B cell (primary cell): ENCODE results near the gene SMIM20. TPM values are rescaled to one million over a fixed set of nuclear protein-coding genes. Genes with fewer than 3 reads are reported as not detected.

Experiments
- ATAC-seq: fragments of 200-7000 bp; cut with Tn5 transposase; one replicate; pipeline ENCODE4 v1.10.0; 2021; ENCODE audit warnings: low read depth, mild to moderate bottlenecking, moderate number of reproducible peaks, moderate library complexity
- CTCF ChIA-PET: fragments of 350-600 bp; sonication (Branson Sonifier 250); formaldehyde crosslinking; loops from one replicate; lab custom pipeline; 2021; ENCODE audit warnings: antibody characterized with exemption, inconsistent platforms; lab: Charles Lee
- POLR2A ChIA-PET: fragments of 350-600 bp; sonication (Branson Sonifier 250); formaldehyde crosslinking; loops from one replicate; lab custom pipeline; 2021; ENCODE audit warnings: antibody characterized with exemption; lab: Charles Lee
- DNase-seq: peaks from one replicate; pipeline ENCODE4 v3.0.0; 2013
- H2AFZ ChIP-seq: 2 replicates; pipeline ENCODE4 v1.6.1; 2012; ENCODE audit warnings: mild to moderate bottlenecking, low read depth, low read length; ENCODE audit not compliant: insufficient read depth, poor library complexity, severe bottlenecking
- H3K27ac ChIP-seq, 2 donors: 1 replicate in 1 of 2; 2 replicates in 1 of 2; pipeline ENCODE4 v1.5.1; 2012 to 2013; ENCODE audit warnings: low read length in 2 of 2, mild to moderate bottlenecking in 2 of 2, moderate library complexity in 1 of 2
- H3K27me3 ChIP-seq, 4 experiments: fragments of 200-600 bp in 1 of 4; sonication (generic) in 1 of 4; replicated peaks in 1 of 4; 1 replicate in 2 of 4; 2 replicates in 2 of 4; pipeline versions ENCODE4 v1.6.1 to v1.7.0; 2013 to 2016; ENCODE audit warnings: low read length in 3 of 4, mild to moderate bottlenecking in 2 of 4, mixed read lengths in 1 of 4, moderate library complexity in 1 of 4; ENCODE audit not compliant: insufficient read depth in 4 of 4, control insufficient read depth in 3 of 4; ENCODE audit errors: control extremely low read depth in 1 of 4
- H3K36me3 ChIP-seq, 2 experiments: replicated peaks in 1 of 2; 1 replicate in 1 of 2; 2 replicates in 1 of 2; pipeline versions ENCODE4 v1.6.1 to v1.7.1; 2013; ENCODE audit warnings: low read length in 1 of 2; ENCODE audit not compliant: insufficient read depth in 2 of 2, control insufficient read depth in 1 of 2; ENCODE audit errors: control extremely low read depth in 1 of 2, extremely low read depth in 1 of 2
- H3K4me1 ChIP-seq, 2 donors: fragments of 200-600 bp in 1 of 2; sonication (generic) in 1 of 2; 1 replicate in 1 of 2; 2 replicates in 1 of 2; pipeline versions ENCODE4 v1.5.1 to v1.6.1; 2013 to 2017; ENCODE audit warnings: low read length in 2 of 2; ENCODE audit not compliant: control insufficient read depth in 2 of 2, insufficient read depth in 2 of 2
- H3K4me2 ChIP-seq: replicated peaks from 2 replicates; pipeline ENCODE3; 2012; ENCODE audit warnings: mild to moderate bottlenecking, low read depth, low read length; ENCODE audit not compliant: poor library complexity, severe bottlenecking
- H3K4me3 ChIP-seq, 5 experiments: fragments of 200-600 bp in 1 of 5; sonication (generic) in 1 of 5; 1 replicate in 3 of 5; 2 replicates in 2 of 5; pipeline versions ENCODE4 v1.5.1 to v1.7.0; 2011 to 2016; ENCODE audit warnings: low read length in 4 of 5, mild to moderate bottlenecking in 4 of 5, low read depth in 2 of 5, control low read depth in 1 of 5, moderate library complexity in 1 of 5; ENCODE audit not compliant: insufficient read depth in 1 of 5; ENCODE audit errors: control extremely low read depth in 1 of 5, extremely low read depth in 1 of 5
- H3K79me2 ChIP-seq: fragments of 200-600 bp; sonication (generic); one replicate; pipeline ENCODE4 v1.6.0; 2016; ENCODE audit warnings: low read length; ENCODE audit not compliant: control insufficient read depth, insufficient read depth
- H3K9ac ChIP-seq: fragments of 200-600 bp; sonication (generic); 2 replicates; pipeline ENCODE4 v1.6.1; 2017; ENCODE audit warnings: mild to moderate bottlenecking, low read length, moderate library complexity
- H3K9me3 ChIP-seq, 3 donors: one replicate each; pipeline versions ENCODE4 v1.6.1 to v1.7.1; 2013; ENCODE audit warnings: low read length in 2 of 3; ENCODE audit not compliant: control insufficient read depth in 2 of 3, insufficient read depth in 1 of 3; ENCODE audit errors: control extremely low read depth in 1 of 3
- H4K20me1 ChIP-seq: 2 replicates; pipeline ENCODE4 v1.6.0; 2012; ENCODE audit warnings: mild to moderate bottlenecking, low read length; ENCODE audit not compliant: insufficient read depth, control insufficient read depth, poor library complexity, severe bottlenecking
- H3K27ac Mint-ChIP-seq: one replicate; pipeline ENCODE4 v1.8.0; 2021; ENCODE audit warnings: mixed read lengths
- H3K27me3 Mint-ChIP-seq: one replicate; pipeline ENCODE4 v1.8.0; 2021; ENCODE audit warnings: mixed read lengths
- H3K4me1 Mint-ChIP-seq: one replicate; pipeline ENCODE4 v1.8.0; 2021; ENCODE audit warnings: mixed read lengths
- H3K4me3 Mint-ChIP-seq: one replicate; pipeline ENCODE4 v1.8.0; 2021; ENCODE audit warnings: mixed read lengths
- H3K9me3 Mint-ChIP-seq: one replicate; pipeline ENCODE4 v1.8.0; 2022; ENCODE audit warnings: mixed read lengths; ENCODE audit not compliant: insufficient read depth
- CTCF ChIP-seq: fragments of 200-600 bp; IDR thresholded peaks from one replicate; pipeline ENCODE4 v1.8.0; 2022; ENCODE audit warnings: antibody characterized with exemption, mild to moderate bottlenecking
- EZH2 ChIP-seq: IDR thresholded peaks from 2 replicates; pipeline ENCODE4 v1.6.1; 2012; ENCODE audit warnings: borderline replicate concordance, low read depth, mild to moderate bottlenecking, moderate library complexity, low read length; ENCODE audit not compliant: insufficient read depth, poor library complexity, severe bottlenecking
- WGBS: methylation state at CpG from one replicate; pipeline ENCODE4 v1.1.5; 2013; ENCODE audit warnings: missing lambda C conversion rate; ENCODE audit not compliant: insufficient coverage; 5-methylcytosine and 5-hydroxymethylcytosine counted together
- intact Hi-C: fragments of 100-400 bp; cut with micrococcal nuclease; formaldehyde crosslinking; loops from one replicate; pipeline ENCODE4 v1.10.0; 2022
- polyA plus RNA-seq: library from polyadenylated mRNA; depleted of rRNA; stranded (reverse); fragments of >200 nt; gene quantifications from 2 replicates; pipeline ENCODE4 v1.2.3, GENCODE V29; 2012
- total RNA-seq, 2 donors: library from RNA; stranded (reverse); fragments of 120-200 nt in 1 of 2; gene quantifications; 1 replicate in 1 of 2; 2 replicates in 1 of 2; pipeline versions ENCODE4 v1.2.3 to v1.2.4, GENCODE V29; 2013 to 2022

SMIM20 gene
- total and polyA plus RNA-seq, 2 donors (not counting 1 experiment from before 2014, with no cell fraction given), result 12.6 to 20.2 TPM

GRCh38 chr4:25976780-25977179 lies 62.8 kb downstream of the SMIM20 start:
- intact Hi-C loops, result no loop called here
- H3K4me3 Mint-ChIP-seq, result no peak overlapping the region
- Histone ChIP-seq H2AFZ (no peak overlapping the region), H3K9me3 (no peaks in the 10 kb centered on the region), H4K20me1 (no peaks in the 10 kb centered on the region), H3K27ac (no peak overlapping the region), H3K9ac (no peak overlapping the region), H3K4me2 (no peak overlapping the region), H3K4me3 (no peak overlapping the region), H3K79me2 (no peaks in the 10 kb centered on the region), H3K27me3 (no peaks in the 10 kb centered on the region), H3K4me1 (peaks cover 5 to 8% of the 10 kb centered on the region in 2 donors), H3K36me3 (no peaks in the 10 kb centered on the region)
- no peaks in the 10 kb centered on the region for H3K9me3 Mint-ChIP-seq
- WGBS, result 85% methylated on average over 7 of the region's 7 CpGs
- no peaks in the 10 kb centered on the region for H3K27me3 Mint-ChIP-seq
- peaks cover 11% of the 10 kb centered on the region for H3K4me1 Mint-ChIP-seq
- ChIA-PET CTCF (interaction anchor here (0.9 kb wide), 1 partner anchor 135 kb away, joined by 3 read pairs; no protein-coding TSS in a partner anchor), POLR2A (no interaction called here)
- no peak for TF ChIP-seq EZH2
- no peak for TF ChIP-seq CTCF
- no peak overlapping the region for H3K27ac Mint-ChIP-seq
- ATAC-seq (no peak), DNase-seq (no peak)

- Histone ChIP-seq H2AFZ (no peak overlapping the region), H3K4me1 (peaks cover 5 to 8% of the 10 kb centered on the region in 2 donors), H3K4me2 (no peak overlapping the region), H3K9ac (no peak overlapping the region), H3K79me2 (no peaks in the 10 kb centered on the region), H3K27ac (no peak overlapping the region), H3K27me3 (no peaks in the 10 kb centered on the region), H3K36me3 (no peaks in the 10 kb centered on the region), H3K9me3 (no peaks in the 10 kb centered on the region), H4K20me1 (no peaks in the 10 kb centered on the region), H3K4me3 (no peak overlapping the region)
- H3K4me1 Mint-ChIP-seq, result peaks cover 11% of the 10 kb centered on the region
- DNase-seq (no peak), ATAC-seq (no peak)
- intact Hi-C loops, result no loop called here
- POLR2A ChIA-PET, result no interaction called here
- H3K27me3 Mint-ChIP-seq, result no peaks in the 10 kb centered on the region
- no peak overlapping the region for H3K27ac Mint-ChIP-seq
- no peaks in the 10 kb centered on the region for H3K9me3 Mint-ChIP-seq
- no peak for TF ChIP-seq CTCF
- no peak for TF ChIP-seq EZH2
- no peak overlapping the region for H3K4me3 Mint-ChIP-seq
- CTCF ChIA-PET, result interaction anchor here (1.2 to 1.4 kb wide), 2 partner anchors 11 to 135 kb away, joined by 3 to 8 read pairs; no protein-coding TSS in a partner anchor
- 94% methylated on average over 7 of the region's 12 CpGs for WGBS
These were observed 63.6 kb downstream of the SMIM20 start for GRCh38 chr4:25977397-25978170.
